Stimulated activated CD8-positive, alpha-beta memory T cell treated with anti-CD3 and anti-CD28 coated beads, Interleukin-15, amount 100 ng/mL, for 24 hours (primary cell): Measurements from ENCODE around the gene FAIM2.
A peak's percentile ranks its signal among the peaks of the same experiment; 100 is the strongest.
"Not testable (repeated sequence)": the region's sequence is repeated elsewhere in the genome, so short reads cannot be mapped to it uniquely, and the experiment has no call there.

Experiments
- DNase-seq: peaks from one replicate; pipeline ENCODE4 v3.0.0-alpha.2; 2020; ENCODE audit warnings: low read depth

FAIM2 gene

GRCh38 chr12:49860921-49861320 is 42.8 kb downstream of the FAIM2 start:
- not testable (repeated sequence) for DNase-seq

DNA sequence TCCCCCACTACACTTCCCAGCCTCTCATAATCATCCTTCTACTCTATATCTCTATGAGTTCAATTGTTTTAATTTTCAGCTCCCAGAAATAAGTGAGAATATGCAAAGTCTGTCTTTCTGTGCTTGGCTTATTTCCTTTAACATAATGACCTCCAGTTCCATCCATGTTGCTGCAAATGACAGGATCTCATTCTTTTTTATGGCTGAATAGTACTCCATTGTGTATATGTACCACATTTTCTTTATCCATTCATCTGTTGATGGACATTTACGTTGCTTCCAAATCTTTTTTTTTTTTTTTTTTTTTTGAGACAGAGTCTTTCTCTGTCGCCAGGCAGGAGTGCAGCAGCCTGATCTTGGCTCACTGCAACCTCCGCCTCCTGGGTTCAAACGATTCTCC is 47.8 kb downstream of the FAIM2 start:
- not testable (repeated sequence) for DNase-seq

DNA sequence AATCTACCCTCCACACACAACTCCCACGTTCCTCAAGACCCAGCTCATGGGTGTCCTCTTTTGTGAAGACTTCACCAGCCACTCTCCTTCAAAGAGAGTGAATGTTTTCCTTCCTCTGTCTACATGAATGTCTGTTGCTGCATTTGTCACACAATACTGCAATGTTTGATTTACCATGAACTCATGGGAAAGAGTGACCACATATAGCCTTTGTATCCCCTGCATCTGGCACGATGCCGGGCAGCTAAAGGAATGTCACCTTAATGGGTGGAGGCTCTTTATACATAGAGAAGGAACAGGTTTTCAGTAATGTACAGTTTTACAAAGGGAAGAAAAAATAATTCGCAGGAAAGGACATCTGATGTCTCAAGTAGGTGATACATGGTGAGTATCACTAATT is 48.7 kb downstream of the FAIM2 start:
- DNase-seq, result no peak

DNA sequence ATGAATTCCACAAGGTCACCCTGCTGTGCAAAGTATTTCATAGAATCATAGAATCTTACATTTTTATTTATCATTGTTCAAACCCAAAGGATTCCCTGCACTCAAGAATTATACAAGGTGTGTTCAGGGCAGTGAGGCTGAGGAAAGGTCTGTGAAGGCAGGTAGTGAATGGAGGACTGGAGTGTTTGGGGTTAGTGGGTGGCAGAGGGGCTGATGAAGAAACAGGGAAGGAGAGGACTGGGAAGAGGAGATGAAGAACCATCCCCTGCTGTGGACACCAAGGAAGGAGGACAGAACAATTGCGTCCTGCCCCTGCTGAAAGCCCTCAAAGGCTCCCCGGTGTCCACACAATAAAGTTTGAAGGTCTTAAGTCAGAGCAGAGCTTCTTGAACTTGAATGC is 50.0 kb downstream of the FAIM2 start:
- no peak for DNase-seq

DNA sequence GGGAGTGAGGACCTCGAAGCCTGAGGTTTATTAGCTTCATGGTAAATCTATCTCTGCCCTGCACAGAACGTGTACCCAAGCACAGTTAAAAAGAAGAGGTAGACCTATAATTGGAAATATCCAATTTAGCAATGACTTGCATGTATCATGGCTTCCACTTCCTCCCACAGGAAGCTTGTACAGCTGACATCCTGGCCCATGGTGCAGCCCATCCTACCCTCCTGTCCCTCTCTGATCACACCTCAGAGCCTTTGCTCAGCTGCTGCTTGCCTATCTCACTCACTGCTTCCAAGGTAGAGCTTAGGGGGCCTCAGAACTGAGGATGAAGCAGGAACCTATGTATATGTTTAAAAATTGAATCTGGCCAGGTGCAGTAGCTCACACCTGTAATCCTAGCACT is 56.5 kb downstream of the FAIM2 start:
- DNase-seq, result no peak

- no peak for DNase-seq
Measured at GRCh38 chr12:49846032-49846431, 57.7 kb downstream of the FAIM2 start.

- DNase-seq, result no peak
Measured at GRCh38 chr12:49843876-49844437, 59.7 kb downstream of the FAIM2 start.

DNA sequence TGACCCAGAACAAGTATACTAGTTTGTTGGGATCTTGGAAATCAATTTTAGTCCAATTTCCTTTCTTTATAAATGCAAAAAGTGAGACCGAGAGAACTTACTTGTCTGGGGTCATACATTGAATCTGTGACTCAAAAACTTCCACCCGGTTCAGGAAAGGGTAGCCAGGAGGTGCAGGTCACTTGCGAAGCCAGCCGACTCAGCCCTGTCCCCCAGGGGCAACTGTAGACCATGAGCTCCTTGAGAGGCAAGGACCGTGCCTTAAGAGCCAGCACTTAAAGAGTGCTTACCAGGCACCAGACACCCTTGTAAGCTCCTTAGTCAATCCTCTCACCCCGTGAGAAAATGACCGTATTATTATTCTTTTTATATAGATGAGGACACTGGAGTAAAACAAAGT is 60.3 kb downstream of the FAIM2 start:
- no peak for DNase-seq

- DNase-seq, result peak; percentile 89
Measured at GRCh38 chr12:49842519-49843352, 61.0 kb downstream of the FAIM2 start, which contains the start of gene BCDIN3D. Gene BCDIN3D (minus strand): TSS chr12:49843106. CDS start chr12:49843087, 19 bp downstream.

GRCh38 chr12:49838973-49839633 is 64.6 kb downstream of the FAIM2 start:
- DNase-seq, result no peak

GRCh38 chr12:49832836-49833421 is 70.8 kb downstream of the FAIM2 start:
- no peak for DNase-seq

DNA sequence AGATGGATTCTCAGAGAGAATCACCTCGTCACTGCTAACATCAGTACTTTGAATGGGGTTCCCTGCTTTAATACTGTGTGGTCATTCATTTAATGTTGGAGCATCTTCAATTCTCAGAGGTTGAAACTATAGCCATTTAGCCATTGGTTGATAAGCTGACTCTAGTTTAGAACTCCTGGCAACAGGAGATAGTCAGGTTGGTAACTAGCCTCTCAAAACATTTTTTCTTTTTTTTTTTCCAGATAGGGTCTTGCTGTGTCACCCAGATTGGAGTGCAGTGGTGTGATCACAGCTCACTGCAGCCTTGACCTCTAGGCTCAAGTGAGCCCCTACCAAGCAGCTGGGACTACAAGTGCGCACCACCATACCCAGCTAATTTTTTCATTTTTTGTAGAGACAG is 72.0 kb downstream of the FAIM2 start:
- no peak for DNase-seq

GRCh38 chr12:49828133-49829091 is 75.3 kb downstream of the FAIM2 start, which contains the start of gene NCKAP5L:
Gene NCKAP5L (minus strand): TSS chr12:49828413. CDS start chr12:49804044, 24,369 bp downstream.
- DNase-seq, result peak; percentile 86

- DNase-seq, result no peak
Measured at GRCh38 chr12:49827401-49828099, 76.2 kb downstream of the FAIM2 start.

DNA sequence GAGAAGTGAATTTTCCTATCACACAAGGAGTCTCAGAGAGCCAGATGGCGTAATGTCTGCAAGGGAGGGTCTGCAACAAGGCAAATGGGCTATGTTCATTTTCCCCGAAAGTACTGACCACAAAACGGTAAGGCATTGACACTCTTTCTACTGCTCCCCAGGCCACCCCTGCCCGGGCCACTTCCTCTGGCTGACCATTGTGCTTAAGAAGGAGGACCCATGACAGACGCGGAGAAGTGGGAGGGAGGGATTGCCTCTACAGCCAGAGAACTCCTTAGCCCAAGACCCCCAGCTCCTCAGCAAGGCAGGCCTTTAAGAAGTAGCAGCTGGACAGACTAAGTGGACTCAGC is 76.7 kb downstream of the FAIM2 start:
- no peak for DNase-seq

DNA sequence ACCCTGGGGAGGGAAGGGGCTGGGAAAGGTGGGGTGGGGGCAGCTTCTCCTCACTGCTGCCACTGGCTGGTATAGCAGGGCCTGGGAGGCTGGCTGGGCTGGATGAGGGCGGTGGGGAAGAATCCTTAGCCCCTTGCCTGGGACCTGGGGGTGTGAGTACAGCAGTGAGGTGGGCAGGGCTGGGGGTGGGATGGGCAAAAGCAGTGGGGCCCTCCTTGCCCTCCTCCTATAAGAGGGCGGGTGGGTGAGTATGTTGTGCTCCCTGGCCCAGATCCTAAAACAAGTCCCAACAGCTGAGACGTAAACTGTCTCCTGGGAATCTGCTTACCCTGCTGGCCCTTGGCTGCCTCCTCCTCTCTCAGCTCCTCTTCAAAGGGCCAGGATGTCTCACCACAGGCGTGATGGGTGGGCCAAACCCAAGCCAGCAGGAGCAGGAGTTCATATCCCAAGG is 77.7 kb downstream of the FAIM2 start:
- DNase-seq, result no peak

DNA sequence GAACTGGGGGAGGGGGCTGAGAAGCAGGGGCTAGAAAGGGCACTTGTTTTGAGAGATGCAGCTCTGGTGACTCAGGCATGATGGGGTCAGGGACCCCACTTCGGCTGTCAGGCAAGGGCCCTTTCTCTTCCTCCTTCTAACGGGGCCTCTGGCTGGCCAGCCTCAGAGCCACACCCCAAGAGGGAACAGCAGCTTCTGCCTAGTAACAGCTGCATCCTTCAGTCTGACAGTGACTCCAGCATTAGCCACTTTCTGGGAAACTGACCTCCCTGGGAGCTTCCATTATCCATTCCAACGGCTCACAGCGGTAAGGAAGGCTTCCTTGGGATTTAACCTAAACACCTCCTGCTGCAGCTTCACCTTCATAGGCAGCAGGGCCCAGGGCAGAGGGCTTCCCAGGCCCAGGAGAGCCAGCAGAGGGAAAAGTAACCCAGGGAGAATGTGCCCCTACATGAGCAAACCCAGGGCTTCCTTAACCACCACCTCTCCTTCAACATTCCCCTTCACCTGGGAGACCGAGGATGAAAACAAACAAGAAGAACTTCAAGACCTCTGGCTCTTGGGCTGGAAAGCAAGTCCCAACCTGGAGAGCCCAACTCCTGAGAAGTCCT is 78.2 kb downstream of the FAIM2 start:
- no peak for DNase-seq

DNA sequence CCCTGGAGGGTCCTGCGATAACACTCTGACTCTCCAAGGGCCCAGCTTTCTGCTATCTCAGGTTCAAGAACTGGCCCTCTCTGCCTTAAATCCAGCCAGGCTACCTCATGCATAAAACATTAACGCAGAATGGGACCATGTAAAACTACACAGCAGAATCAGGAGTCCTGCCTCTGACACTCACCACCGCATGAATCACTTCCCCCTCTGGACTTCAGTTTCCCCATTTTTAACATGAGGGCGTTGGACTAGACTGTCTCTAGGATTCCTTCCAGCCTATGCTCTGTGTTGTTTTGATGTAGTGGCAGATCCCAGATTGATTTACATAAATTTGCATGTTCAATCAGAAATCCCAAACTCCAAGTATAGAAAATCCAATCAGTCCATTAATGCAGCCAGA is 78.8 kb downstream of the FAIM2 start:
- no peak for DNase-seq

GRCh38 chr12:49824416-49824815 is 79.3 kb downstream of the FAIM2 start:
- no peak for DNase-seq

GRCh38 chr12:49823951-49824350 is 79.7 kb downstream of the FAIM2 start:
- no peak for DNase-seq
